G401 (cell line): ENCODE data around the gene CHID1. TPM values are rescaled to one million over a fixed set of nuclear protein-coding genes. Genes with fewer than 3 reads are reported as not detected.

Experiments used
- DNase-seq: peaks from one replicate; pipeline ENCODE4 v3.0.0-alpha.2; 2015; ENCODE audit warnings: low spot score
- in situ Hi-C: cut with HindIII; loops from 2 replicates; pipeline ENCODE4 v1.10.0; 2016; ENCODE audit warnings: low sequenced_read_pairs, mixed read lengths
- total RNA-seq: library from RNA; depleted of rRNA; stranded (reverse); fragments of >200 nt; shearing (Covaris generic); gene quantifications from 2 replicates; pipeline ENCODE4 v1.2.3, GENCODE V29; 2014

CHID1 gene
- total RNA-seq, 1 experiment from 2014 or later = 64.2 TPM

DNA sequence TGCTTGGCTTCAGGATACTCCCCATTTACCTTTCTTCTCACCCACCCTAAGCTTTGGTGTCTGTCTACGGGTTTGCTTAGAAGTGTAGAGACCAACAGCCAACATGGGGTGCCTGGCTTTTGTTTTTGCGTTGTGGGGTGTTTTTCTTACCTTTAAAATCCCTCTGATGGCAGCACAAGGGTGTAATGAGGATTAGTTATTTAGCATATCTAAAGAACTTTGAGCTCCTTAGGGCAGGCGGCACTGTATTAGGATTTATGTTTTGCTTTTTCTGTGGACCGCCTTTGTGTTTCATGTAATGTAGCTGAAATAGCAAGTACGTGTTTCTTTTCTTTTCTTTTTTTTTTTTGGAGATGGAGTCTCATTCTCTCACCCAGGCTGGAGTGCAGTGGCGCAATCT is 23.9 kb upstream of the CHID1 start:
- in situ Hi-C loops = no loop called here
- DNase-seq = no peak

DNA sequence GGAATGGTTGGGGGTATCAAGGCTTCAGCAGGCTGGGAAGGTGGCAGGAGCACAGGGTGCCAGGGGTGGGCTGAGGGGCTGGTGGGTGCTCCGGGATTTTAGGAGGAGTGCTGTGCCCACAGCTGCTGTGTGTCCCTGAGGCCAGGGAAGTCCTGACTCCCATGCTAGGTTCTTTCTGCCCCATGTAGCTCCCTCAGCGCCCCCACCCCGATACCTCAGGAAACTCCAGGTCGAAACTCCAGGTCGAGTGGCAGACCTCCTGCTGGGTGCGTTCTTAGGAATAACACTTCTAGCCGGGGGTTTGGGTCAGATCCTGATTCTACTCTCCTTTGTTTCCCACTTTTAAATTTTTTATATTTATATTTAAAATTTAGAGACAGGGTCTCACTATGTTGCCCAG is 23.3 kb upstream of the CHID1 start:
- in situ Hi-C loops = no loop called here
- no peak for DNase-seq

DNA sequence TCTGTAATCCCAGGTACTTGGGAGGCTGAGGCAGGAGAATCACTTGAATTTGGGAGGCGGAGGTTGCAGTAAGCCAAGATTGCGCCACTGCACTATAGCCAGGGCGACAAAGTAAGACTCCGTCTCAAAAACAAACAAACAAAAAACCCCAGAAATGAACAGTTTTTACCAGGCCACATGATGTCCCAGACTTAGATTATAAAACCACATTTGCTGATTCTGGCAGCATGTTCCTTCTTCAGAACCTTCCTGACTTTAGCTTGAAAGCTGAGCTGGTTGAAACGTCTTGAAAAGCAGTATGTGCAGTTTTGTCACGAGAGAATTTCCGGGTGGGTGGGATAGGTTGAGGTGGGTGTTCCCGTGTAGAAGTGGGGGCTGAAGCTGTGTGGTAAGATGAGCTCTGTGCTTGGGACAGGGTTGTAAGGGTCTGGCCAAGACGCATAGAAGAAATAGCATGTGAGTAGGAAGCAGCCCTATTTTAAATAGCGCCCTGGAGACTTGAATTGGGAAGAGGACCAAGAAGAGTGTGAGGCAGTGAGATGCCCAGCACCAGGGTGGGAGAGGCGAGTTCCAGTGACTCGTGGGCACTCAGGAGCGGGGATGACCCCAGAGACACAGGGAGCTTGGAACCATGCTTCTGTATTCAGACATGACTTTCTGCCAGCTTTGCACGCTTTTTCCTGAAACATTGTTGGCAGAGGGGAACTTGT is 22.7 kb upstream of the CHID1 start:
- no peak for DNase-seq
- in situ Hi-C loops = no loop called here

DNA sequence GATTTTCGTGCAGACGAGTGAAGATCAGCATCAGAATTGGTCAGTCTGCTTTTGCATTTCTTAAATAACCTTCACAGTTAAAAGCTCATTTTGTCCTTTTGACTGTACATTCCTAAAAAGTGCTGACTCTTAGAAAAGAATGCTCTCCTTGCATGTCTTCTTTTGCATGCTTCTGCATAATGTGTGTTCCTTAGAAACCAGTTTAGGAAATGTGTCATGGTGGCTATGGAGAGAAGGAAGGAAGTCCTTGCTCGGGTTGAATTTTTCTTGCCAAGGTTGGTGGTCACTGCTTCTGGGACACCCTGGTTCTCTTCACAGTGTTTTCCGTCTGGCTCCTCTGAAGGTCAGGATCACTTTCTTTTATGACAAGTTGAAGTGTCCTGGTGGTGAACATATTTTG is 21.8 kb upstream of the CHID1 start:
- in situ Hi-C loops = no loop called here
- no peak for DNase-seq

DNA sequence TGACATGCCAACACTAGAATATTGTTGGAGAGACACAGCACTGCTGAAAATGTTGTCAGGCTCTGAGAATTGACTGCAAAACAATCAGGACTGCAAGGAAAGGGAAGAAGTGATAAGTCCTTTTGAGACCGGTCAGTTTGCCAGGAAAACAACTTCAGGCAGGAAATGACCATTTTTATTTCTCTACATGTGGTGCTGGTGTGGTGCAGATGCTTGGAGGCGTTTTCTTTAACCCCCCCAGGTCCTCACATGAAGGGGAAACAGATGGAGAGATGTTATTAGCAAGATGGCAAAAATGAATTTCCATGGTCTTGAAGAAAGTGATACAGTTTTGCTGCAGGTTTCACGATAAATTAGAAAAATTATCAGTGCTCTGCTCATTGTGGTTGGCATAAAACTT is 20.8 kb upstream of the CHID1 start:
- in situ Hi-C loops = no loop called here
- no peak for DNase-seq

DNA sequence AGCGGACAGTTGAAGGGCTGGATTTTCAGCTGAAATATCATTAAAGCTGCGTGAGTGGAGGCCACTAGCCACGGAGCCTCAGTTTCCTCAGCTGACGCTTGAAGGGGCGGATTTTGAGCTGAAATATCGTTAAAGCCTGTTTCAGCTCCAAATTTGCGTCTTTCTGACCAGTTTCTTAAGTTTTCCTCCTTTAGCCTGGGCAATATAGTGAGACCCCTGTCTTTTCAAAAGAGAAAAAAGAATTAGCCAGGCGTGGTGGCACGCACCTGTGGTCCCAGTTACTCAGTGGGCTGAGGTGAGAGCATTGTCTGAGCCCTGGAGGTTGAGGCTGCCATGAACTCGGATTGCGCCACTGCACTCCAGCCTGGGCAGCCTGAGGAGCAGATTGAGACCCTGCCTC is 18.8 kb upstream of the CHID1 start:
- DNase-seq = no peak
- in situ Hi-C loops = no loop called here

DNA sequence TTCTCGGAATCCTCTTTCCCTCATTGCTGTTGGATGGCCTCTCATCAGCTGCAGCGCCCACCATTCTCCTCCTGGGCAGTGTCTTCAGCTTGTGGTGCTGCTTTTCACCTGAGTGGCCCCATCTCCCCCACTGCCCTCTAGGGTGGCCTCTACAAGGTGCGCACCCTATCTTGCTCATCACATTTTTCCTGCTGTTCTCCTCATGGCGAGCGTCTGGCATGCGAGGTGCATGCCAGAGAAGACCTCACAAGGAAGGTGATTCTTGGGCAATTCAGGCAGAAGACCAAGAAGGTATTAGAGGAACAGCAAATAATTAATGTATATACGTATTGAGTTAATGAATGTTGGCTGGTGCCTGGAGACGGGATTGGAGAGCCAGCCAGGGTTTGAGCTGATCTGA is 18.2 kb upstream of the CHID1 start:
- in situ Hi-C loops = no loop called here
- DNase-seq = no peak

DNA sequence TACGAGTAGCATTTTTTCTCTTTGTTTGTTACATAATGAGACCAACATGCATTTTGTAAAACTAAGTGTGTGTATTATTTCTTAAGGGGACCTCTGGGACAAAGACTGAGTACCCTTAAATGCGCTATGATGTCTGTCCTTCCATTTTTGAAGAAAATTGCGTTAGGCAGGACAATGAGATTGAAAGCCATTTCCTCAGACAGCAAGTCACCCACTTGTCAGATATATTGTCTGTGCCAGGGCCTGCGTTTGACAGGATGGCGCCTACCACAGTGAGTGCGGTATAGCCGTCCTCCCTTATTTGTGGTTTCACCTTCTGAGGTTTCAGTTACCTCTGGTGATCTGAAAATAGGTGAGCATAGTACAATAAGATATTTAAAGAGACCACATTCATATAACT is 17.3 kb upstream of the CHID1 start:
- in situ Hi-C loops = no loop called here
- no peak for DNase-seq

DNA sequence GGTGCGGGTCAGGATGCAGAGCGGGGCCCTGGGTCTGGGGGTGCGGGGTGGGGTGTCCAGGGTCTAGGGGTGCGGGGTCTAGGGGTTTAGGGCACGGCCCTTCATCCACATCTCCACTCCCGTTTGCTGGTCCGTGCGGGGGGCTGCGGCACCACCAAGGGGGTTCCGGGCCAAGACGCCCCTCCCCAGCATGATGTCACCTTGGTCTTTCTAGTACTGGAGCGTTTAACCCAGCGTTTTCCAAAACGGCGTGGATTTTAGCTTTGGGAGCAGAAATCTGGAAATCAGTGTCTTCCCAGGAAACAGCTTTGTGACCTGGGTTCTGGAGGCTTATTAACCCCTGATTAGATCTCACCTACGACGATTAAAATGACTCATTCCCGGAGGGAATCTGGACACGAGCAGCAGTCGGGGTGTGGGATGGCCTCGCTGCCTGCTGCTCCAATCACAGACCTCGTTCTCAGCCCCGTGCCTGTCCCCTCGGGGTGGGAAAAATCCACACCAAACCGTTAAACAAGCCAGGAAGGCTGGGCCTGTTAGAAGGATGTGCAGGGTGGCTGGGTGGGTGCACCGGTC is 15.8 kb upstream of the CHID1 start:
- in situ Hi-C loops = no loop called here
- DNase-seq = peak; percentile 72

DNA sequence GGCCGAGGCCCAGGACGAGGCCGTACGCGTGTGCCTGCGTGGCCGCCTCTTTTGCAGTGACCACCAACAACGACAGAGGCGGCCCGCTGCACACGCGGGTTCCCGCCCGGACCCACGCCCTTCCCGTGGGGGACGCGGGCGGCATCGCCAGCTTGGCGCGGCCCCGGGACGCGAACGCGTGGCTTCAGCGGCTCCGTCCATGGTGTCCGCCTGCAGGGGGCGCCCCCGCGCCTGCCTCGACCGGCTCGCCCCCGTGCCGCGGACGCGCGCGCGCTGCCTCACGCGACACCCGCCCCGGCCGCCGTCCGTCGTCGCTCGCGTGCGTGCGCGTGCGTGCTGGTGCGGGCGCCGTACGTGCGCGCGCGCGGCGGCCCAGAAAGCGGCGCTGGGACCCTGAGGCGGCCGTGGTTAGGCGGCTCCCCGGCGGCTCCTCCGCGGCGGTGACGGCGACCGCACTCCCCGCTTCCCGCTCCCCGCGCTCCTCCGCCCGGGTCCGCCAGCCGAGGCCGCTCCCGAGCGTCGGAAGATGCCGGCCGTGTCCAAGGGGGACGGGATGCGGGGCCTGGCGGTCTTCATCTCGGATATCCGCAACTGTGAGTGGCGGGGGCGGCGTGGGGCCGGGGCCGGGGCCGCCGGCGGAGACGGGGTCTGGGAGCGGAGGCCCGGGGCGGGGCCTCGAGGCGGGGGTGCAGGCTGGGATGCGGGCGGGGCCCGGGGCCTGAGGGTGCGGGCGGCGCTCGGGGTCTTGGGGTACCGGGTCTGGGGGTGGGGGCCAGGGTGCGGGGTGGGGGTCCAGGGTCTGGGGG is 15.1 kb upstream of the CHID1 start, which contains the start of gene AP2A2:
AP2A2 (plus strand) TSS at position 375 of the 806 bp plus-strand sequence; CDS start at position 527, 152 bp downstream.
- in situ Hi-C loops = no loop called here
- peak; percentile 79 for DNase-seq

DNA sequence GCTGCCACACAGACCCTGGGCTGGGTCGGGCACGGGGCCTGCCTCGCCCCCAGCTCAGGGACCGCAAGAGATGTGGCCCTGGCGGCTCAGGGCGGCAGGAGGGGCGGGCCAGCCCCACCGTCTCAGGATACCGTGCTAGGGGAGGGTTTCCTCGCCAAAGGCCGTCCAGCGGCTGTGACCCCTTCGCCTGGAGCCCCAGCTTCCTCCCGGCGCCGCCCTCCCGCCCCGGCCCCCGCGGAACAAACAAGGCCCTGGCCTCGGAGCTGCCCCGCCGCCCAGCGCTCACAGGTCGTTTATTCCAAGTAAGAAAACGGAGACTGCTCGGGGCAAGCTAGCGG is 14.5 kb upstream of the CHID1 start:
- DNase-seq = no peak
- in situ Hi-C loops = no loop called here

DNA sequence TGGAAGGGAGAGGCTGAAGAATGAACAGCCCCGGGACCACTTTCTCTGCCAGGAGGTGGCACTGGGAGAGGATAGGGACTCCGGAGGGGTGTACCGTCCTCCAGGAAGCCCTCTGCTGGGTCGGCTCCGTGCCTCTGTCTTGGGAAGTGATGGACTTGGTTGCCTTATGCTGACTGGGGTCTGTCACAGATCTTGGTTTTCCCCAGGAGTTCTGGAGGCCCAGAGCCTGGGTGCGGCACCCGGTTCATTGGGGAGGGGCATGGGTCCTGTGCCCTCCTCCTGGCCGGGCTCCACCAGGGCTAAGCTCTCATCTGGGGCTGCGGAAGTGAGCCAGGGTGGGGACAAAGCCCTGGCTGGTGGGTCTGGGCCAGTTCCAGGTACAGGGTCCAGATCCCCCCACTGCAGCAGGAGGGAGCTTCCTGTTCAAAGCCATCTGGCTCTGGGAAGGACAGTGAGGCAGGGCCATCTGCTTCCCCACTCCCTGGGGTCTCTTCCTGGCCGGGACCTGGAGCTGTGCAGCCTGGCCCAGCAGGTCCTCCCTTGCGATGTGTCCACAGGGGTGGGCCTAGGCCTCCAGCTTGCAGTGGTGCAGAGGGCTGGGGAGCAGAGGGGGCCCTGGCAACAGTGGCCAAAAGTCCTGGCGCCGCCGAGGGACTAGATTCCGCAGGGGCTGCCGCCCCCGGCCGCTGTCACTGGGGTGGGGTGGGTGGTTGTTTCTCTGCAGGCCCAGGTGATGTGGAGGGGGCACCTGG is 14.0 kb upstream of the CHID1 start:
- peak; percentile 80 for DNase-seq
- in situ Hi-C loops = no loop called here

DNA sequence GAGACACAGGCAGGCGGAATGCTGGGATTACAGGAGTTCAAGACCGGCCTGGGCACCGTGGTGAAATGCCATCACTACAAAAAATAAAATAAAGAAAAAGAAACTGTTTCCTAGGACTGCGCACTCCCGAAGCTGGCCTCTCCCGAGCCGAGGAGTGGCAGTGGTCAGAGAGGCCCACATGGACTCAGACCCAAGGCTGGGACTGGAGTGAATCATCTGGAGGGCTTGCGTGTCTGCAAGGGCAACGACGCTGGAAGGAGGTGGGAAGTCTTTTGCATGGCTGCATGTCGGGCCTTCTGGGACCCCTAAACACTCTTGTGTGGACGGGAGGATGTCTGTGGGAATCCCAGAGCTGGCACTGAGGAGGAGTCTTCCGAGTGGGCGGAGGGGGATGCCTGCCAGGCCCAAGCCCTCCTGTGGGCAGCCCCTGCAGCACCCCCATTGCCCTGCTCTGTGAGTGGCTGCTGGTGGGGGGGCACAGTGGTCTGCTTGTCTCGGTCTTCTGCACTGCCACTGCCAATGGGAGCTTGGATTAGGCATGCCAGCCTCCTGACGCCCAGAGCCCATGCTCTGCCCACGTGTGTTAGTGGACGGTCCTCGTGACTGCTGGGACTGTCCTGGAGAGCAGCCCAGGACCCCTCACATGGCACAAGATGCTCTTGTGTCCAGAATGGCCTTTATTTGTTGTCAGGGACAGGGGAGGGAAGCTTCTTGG is 13.2 kb upstream of the CHID1 start:
- no peak for DNase-seq
- in situ Hi-C loops = no loop called here

DNA sequence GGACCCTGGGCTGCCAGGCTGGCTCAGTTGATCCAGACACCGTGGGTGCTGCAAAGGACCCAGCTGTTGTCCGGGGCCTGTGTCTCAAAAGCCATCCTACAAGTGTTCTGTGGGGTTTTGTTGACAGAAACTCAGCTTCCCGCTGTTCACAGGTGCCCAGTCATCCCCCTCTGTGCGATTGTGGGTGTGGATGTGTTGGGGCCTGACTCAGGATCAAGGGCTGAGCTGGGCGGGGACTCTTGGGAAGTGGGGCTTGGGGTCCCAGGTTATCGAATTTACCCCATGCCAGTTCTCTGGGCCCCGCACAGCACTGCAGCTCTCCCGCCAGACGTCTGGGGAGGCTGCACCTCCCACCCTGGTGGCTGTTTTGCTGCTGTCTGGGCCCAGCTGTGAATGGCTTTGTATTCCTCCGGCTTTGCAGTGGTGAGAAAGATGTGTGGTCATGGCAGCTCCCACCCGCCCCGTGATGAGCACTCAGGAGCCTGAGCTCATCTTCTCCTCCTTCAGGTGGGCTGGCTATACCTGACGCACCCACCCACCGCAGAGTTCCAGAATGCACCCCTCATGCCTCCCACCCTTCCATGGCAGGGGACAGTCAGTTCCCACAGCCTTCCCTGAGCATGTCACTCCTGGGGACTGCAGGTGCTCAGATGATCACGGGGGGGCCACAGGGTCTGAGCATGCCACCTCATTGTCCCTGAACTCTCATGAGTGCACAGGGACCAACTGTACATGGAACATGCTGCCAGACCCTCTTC is 11.5 kb upstream of the CHID1 start:
- in situ Hi-C loops = no loop called here
- no peak for DNase-seq

DNA sequence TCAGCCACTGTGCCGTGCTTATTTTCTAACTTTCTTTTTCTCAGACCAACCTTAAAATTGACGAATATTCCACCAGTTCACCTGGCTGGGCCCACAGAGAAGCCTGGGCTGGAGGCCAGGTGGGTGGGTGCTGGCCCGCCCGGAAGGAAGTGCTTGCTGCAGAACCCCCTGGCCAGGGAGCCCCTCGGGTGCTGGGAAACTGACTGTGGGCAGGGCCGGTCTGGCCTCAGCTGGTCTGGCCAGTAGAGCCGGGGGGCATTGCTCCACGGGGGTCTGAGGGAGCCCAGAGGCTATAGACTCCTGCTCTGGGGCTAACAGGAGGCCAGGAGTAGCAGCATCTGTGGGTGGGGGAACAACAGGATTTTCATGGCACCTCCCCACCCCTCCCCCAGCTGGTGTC is 6.8 kb upstream of the CHID1 start:
- DNase-seq = no peak
- in situ Hi-C loops = no loop called here

DNA sequence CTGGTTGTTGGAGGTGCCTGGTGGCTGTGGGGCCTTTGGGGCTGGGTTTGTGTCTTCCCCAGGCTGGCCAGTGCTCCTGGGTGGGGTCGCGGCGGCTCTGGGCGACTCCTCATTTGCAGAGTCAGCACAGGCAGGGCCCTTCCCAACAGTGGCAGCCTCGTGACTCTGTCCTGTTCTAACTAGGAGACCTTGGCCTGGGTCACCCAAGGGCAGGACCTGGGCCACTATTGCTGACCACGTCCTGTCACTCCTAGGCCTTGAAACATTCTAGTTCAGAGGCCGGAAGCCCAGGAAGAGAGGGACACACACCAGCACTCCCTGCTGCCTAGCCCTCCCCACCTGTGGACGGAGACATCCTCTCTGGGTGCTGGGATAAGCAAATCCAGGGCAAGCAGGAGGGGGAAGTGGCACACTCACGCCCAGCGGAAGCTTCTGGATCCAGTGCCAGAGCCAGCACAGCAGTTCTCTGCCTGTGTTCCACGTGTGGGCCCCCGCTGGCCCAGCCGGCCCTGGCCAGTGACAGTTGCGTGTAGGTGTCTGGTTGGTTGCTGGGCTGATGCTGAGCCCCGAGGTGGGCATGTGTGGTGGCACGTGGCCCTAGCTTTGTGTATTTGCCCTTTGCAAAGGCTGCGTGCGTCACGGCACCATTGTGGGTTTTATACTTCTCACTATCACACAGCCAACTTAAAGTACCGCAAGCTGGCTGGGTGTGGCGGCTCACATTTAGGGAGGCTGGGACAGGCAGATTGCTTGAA is 4.3 kb upstream of the CHID1 start:
- in situ Hi-C loops = no loop called here
- no peak for DNase-seq

DNA sequence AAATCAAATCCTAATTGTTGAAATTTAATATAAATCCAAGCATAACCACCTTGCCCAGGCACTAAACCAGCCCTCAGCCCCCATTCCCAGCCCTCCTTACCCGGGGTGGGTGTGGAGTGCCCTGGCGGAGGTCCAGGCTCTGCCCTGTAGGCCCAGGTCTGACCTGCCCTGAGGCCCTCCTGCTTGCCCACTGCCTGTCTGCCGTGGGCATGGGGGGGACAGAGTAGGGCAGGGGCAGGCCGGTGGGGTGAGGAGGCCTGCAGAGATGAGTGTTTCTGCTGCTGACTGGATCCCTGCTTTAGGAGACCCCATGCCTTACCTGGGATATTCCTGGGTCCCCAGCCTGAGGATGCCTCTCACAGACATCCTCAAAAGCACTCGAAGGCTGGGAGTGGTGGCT is 3.6 kb upstream of the CHID1 start:
- DNase-seq = no peak
- in situ Hi-C loops = no loop called here

DNA sequence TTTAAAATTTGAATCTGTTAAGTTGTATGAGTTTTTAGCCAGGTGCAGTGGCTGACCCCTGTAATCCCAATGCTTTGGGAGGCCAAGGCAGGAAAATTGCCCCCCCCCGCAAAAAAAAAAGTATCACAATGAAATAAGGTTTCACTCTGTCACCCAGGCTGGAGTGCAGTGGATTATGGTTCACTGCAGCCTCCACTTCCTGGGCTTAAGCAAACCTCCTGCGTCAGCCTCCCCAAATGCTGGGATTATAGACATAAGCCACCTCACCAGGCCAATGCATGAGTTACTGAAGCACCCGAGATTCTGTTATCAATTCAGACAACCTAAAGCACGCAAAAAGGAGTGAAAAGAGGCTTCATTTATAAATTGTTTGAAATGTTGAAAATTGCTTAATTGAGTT is 2.4 kb upstream of the CHID1 start:
- no peak for DNase-seq
- in situ Hi-C loops = no loop called here
